H1 (cell line): Measurements from ENCODE around the gene PTBP1. TPM values are rescaled to one million over a fixed set of nuclear protein-coding genes. Genes with fewer than 3 reads are reported as not detected.
A peak's percentile ranks its signal among the peaks of the same experiment; 100 is the strongest.

ENCODE experiments used
- CTCF ChIA-PET: fragments of 300-600 bp; sonication (Branson Sonifier 250); formaldehyde crosslinking; loops from one replicate; lab custom pipeline; 2021; ENCODE audit not compliant: partially characterized antibody; lab: Charles Lee
- POLR2A ChIA-PET: fragments of 300-600 bp; sonication (Branson Sonifier 250); formaldehyde crosslinking; loops from one replicate; lab custom pipeline; 2021; ENCODE audit warnings: inconsistent platforms; ENCODE audit not compliant: partially characterized antibody; lab: Charles Lee
- DNase-seq, 2 experiments: peaks; one replicate each; pipeline versions ENCODE4 v3.0.0 to v3.0.0-alpha.2; 2010 to 2022; ENCODE audit warnings: low spot score in 2 of 2, low read depth in 1 of 2, mixed read lengths in 1 of 2
- FAIRE-seq: peaks from 2 replicates; lab custom pipeline; 2011; peaks lifted over from hg19 to GRCh38; lab: Jason Lieb, UNC
- H2AFZ ChIP-seq: 2 replicates; pipeline ENCODE4 v1.8.1; 2012; ENCODE audit warnings: low read length, inconsistent platforms
- H2AK5ac ChIP-seq: 2 replicates; pipeline ENCODE4 v1.6.1; 2013; ENCODE audit warnings: low read depth, low read length
- H2BK120ac ChIP-seq: replicated peaks from 2 replicates; pipeline ENCODE3; 2013; ENCODE audit warnings: low read depth, low read length, inconsistent platforms
- H2BK12ac ChIP-seq: 2 replicates; pipeline ENCODE4 v1.6.1; 2013; ENCODE audit warnings: low read depth, low read length
- H2BK15ac ChIP-seq: 2 replicates; pipeline ENCODE4 v1.6.1; 2013; ENCODE audit warnings: low read length
- H2BK20ac ChIP-seq: 2 replicates; pipeline ENCODE4 v1.6.1; 2013; ENCODE audit warnings: low read length
- H2BK5ac ChIP-seq: 2 replicates; pipeline ENCODE4 v1.6.1; 2013; ENCODE audit warnings: low read depth, low read length
- H3K14ac ChIP-seq: 2 replicates; pipeline ENCODE4 v1.6.1; 2013; ENCODE audit warnings: inconsistent platforms; ENCODE audit not compliant: insufficient read length
- H3K18ac ChIP-seq: 2 replicates; pipeline ENCODE4 v1.6.1; 2013; ENCODE audit warnings: low read length; ENCODE audit errors: extremely low read depth
- H3K23ac ChIP-seq: 2 replicates; pipeline ENCODE4 v1.6.1; 2013; ENCODE audit warnings: inconsistent platforms; ENCODE audit not compliant: insufficient read length
- H3K23me2 ChIP-seq: 2 replicates; pipeline ENCODE4 v1.6.1; 2013; ENCODE audit warnings: low read depth, low read length
- H3K27ac ChIP-seq: 2 replicates; pipeline ENCODE4 v1.6.1; 2011; ENCODE audit warnings: low read depth, low read length, inconsistent platforms
- H3K27me3 ChIP-seq, 4 experiments: replicated peaks in 1 of 4; 1 replicate in 1 of 4; 2 replicates in 3 of 4; pipeline versions ENCODE4 v1.6.1 to v1.8.1; 2011 to 2013; ENCODE audit warnings: low read length in 3 of 4, mild to moderate bottlenecking in 3 of 4, inconsistent platforms in 2 of 4, mixed read lengths in 2 of 4, moderate library complexity in 1 of 4; ENCODE audit not compliant: control insufficient read depth in 3 of 4, insufficient read depth in 3 of 4; ENCODE audit errors: extremely low read depth in 1 of 4
- H3K36me3 ChIP-seq, 4 experiments: 2 replicates each; pipeline versions ENCODE4 v1.6.1 to v1.8.1; 2011 to 2013; ENCODE audit warnings: mild to moderate bottlenecking in 4 of 4, low read length in 3 of 4, moderate library complexity in 2 of 4, control low read depth in 1 of 4, inconsistent platforms in 1 of 4; ENCODE audit not compliant: insufficient read depth in 4 of 4, control insufficient read depth in 2 of 4
- H3K4ac ChIP-seq: replicated peaks from 2 replicates; pipeline ENCODE3; 2013; ENCODE audit warnings: low read length, low read depth, mixed read lengths, inconsistent platforms; ENCODE audit not compliant: insufficient read length
- H3K4me1 ChIP-seq, 4 experiments: replicated peaks in 1 of 4; 1 replicate in 1 of 4; 2 replicates in 3 of 4; pipeline versions ENCODE4 v1.6.1 to v1.8.1; 2011 to 2013; ENCODE audit warnings: low read length in 3 of 4, inconsistent platforms in 2 of 4, mixed read lengths in 1 of 4; ENCODE audit not compliant: insufficient read depth in 4 of 4, control insufficient read depth in 3 of 4
- H3K4me2 ChIP-seq, 2 experiments: 2 replicates each; pipeline versions ENCODE4 v1.6.1 to v1.8.1; 2011 to 2013; ENCODE audit warnings: low read depth in 2 of 2, low read length in 2 of 2, control low read depth in 1 of 2, inconsistent platforms in 1 of 2, mild to moderate bottlenecking in 1 of 2; ENCODE audit not compliant: insufficient read depth in 1 of 2
- H3K4me3 ChIP-seq, 4 experiments: fragments of 200-600, 300-600 bp in 1 of 4; sonication (generic), shearing (Covaris generic), sonication (Bioruptor Twin) in 1 of 4; 2 replicates each; pipeline versions ENCODE4 v1.5.1 to v1.8.1; 2011 to 2016; ENCODE audit warnings: low read length in 4 of 4, low read depth in 3 of 4, control low read depth in 2 of 4, inconsistent platforms in 2 of 4, mild to moderate bottlenecking in 2 of 4, mixed read lengths in 1 of 4, moderate library complexity in 1 of 4; ENCODE audit not compliant: insufficient read depth in 2 of 4; ENCODE audit errors: extremely low read depth in 1 of 4
- H3K56ac ChIP-seq: replicated peaks from 2 replicates; pipeline ENCODE3; 2013; ENCODE audit warnings: low read depth, mild to moderate bottlenecking, mixed read lengths, low read length, inconsistent platforms; ENCODE audit not compliant: insufficient read length
- H3K79me1 ChIP-seq: 2 replicates; pipeline ENCODE4 v1.6.1; 2013; ENCODE audit warnings: low read depth, low read length, control low read depth
- H3K79me2 ChIP-seq, 2 experiments: 2 replicates each; pipeline versions ENCODE4 v1.6.1 to v1.8.1; 2012 to 2013; ENCODE audit warnings: low read length in 2 of 2, mild to moderate bottlenecking in 2 of 2, inconsistent platforms in 1 of 2; ENCODE audit not compliant: insufficient read depth in 2 of 2, control insufficient read depth in 1 of 2
- H3K9ac ChIP-seq, 4 experiments: replicated peaks in 1 of 4; 1 replicate in 1 of 4; 2 replicates in 3 of 4; pipeline versions ENCODE4 v1.6.1 to v1.8.1; 2011 to 2013; ENCODE audit warnings: low read depth in 3 of 4, low read length in 3 of 4, control low read depth in 2 of 4, mild to moderate bottlenecking in 2 of 4, moderate library complexity in 2 of 4, inconsistent platforms in 1 of 4; ENCODE audit errors: extremely low read depth in 1 of 4
- H3K9me3 ChIP-seq, 2 experiments: 2 replicates each; pipeline versions ENCODE4 v1.6.1 to v1.8.1; 2012 to 2013; ENCODE audit warnings: mild to moderate bottlenecking in 2 of 2, moderate library complexity in 2 of 2, control low read depth in 1 of 2, inconsistent platforms in 1 of 2, low read depth in 1 of 2, low read length in 1 of 2, mixed read lengths in 1 of 2; ENCODE audit not compliant: insufficient read depth in 2 of 2
- H4K20me1 ChIP-seq, 2 experiments: replicated peaks in 1 of 2; 2 replicates each; pipeline versions ENCODE3 to v1.8.1; 2011 to 2013; ENCODE audit warnings: inconsistent platforms in 2 of 2, low read length in 2 of 2, mild to moderate bottlenecking in 1 of 2; ENCODE audit not compliant: insufficient read depth in 2 of 2, control insufficient read depth in 1 of 2
- H4K5ac ChIP-seq: 2 replicates; pipeline ENCODE4 v1.6.1; 2013; ENCODE audit warnings: low read length, low read depth, mixed read lengths, inconsistent platforms; ENCODE audit not compliant: insufficient read length
- H4K8ac ChIP-seq: 2 replicates; pipeline ENCODE4 v1.8.0; 2013; ENCODE audit warnings: mild to moderate bottlenecking, moderate library complexity, low read length, inconsistent platforms; ENCODE audit not compliant: insufficient read depth; ENCODE audit errors: extremely low read depth
- H4K91ac ChIP-seq: replicated peaks from 2 replicates; pipeline ENCODE3; 2013; ENCODE audit warnings: low read length, mixed read lengths, inconsistent platforms; ENCODE audit not compliant: insufficient read length
- POLR2A ChIP-seq, 2 experiments: IDR thresholded peaks; 1 replicate in 1 of 2; 2 replicates in 1 of 2; pipeline ENCODE4 v1.6.1; 2011; ENCODE audit warnings: low read depth in 2 of 2, low read length in 2 of 2, mild to moderate bottlenecking in 2 of 2; ENCODE audit errors: control extremely low read depth in 1 of 2
- WGBS, 2 experiments: shearing (Covaris generic) in 1 of 2; methylation state at CpG; one replicate each; pipeline versions ENCODE4 v1.1.6 to v1.1.7; 2013 to 2015; ENCODE audit warnings: low lambda C conversion rate in 2 of 2, mixed read lengths in 2 of 2, inconsistent platforms in 1 of 2, low coverage in 1 of 2, missing lambda C conversion rate in 1 of 2; ENCODE audit not compliant: insufficient replicate concordance in 2 of 2, insufficient coverage in 1 of 2, insufficient read length in 1 of 2; ENCODE audit errors: extremely low coverage in 1 of 2, missing lambda C conversion rate in 1 of 2; 5-methylcytosine and 5-hydroxymethylcytosine counted together
- polyA plus RNA-seq, 7 experiments: library from polyadenylated mRNA; depleted of rRNA in 3 of 7; stranded (reverse) in 5 of 7; unstranded in 2 of 7; fragments of >200 nt in 5 of 7; fragments of 200-250 nt in 2 of 7; gene quantifications; 1 replicate in 5 of 7; 2 replicates in 1 of 7; 4 replicates in 1 of 7; pipeline versions ENCODE4 v1.2.1 to v1.2.3, GENCODE V29; 2011 to 2013; ENCODE audit warnings: missing spikeins in 2 of 7, mixed read lengths in 2 of 7
- total RNA-seq: library from RNA; stranded (reverse); fragmentation: NEBNext Ultra II Directional; extraction: Animal tissue kit (Norgen Biotek cat#: 25700); gene quantifications from 2 replicates; pipeline ENCODE4 v1.2.1, GENCODE V29; 2021
- TF ChIP-seq, protein P1 (sequence below): IDR thresholded peaks from 2 replicates; pipeline ENCODE4 v1.6.1; 2011; ENCODE audit warnings: low read depth, mild to moderate bottlenecking, low read length; ENCODE audit not compliant: insufficient read depth

Gene PTBP1
- total and polyA plus RNA-seq, 2 of the 8 experiments (the other 6 are each of a cell fraction or from before 2014, with no cell fraction given), result 528 to 888 TPM

DNA sequence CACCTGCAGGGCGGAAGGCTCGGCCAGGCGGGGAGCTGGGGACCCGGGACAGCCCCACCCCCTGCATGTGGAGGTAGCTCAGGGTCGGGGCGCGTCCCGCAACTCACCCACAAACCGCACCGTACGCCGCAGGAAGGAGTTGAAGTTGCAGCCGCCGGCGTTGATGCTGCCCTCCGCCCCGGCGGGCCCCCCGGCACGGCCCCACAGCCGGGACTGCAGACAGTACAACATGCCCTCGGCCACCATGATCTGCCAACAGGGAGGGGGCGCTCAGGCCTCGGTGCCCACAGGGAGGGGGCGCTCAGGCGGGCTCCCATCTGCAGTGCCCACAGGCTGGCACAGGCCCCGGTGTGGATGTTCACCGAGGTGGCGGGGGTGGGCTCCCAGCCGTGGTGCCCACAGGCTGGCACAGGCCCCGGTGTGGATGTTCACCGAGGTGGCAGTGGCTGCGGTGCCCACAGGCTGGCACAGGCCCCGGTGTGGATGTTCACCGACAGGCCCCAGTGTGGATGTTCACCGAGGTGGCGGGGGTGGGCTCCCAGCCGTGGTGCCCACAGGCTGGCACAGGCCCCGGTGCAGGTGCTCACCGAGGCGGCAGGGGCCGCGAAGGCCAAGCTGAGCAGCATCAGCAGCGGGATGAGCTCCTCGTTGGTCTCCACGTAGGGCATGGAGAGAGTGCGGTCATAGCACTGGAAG, 18.0 kb downstream of the PTBP1 start:
- no peak overlapping the region for H2BK15ac ChIP-seq
- WGBS, 2 experiments, result 97% methylated on average over 32 of the region's 47 CpGs; no CpG with 5 or more reads in 1 of the 2 experiments
- H3K27me3 ChIP-seq, result no peaks in the 10 kb centered on the region
- no peak overlapping the region for H2BK20ac ChIP-seq
- H3K23me2 ChIP-seq, result peaks cover 12% of the 10 kb centered on the region; the same call in 1 of the 2 replicates
- no peak overlapping the region for H4K91ac ChIP-seq
- H3K56ac ChIP-seq, result no peak overlapping the region
- no peak overlapping the region for H4K8ac ChIP-seq
- H3K4me2 ChIP-seq, result no peak overlapping the region
- H3K36me3 ChIP-seq, result peaks cover 12 to 50% (median 21%) of the 10 kb centered on the region in 4 experiments
- H3K9me3 ChIP-seq, result no peaks in the 10 kb centered on the region
- peaks cover 5% of the 10 kb centered on the region; the same call in 1 of the 2 replicates for H3K79me1 ChIP-seq
- peaks cover 0 to 7% of the 10 kb centered on the region in 2 experiments; a peak in 1 of 4 replicates for H3K79me2 ChIP-seq
- H2BK120ac ChIP-seq, result no peak overlapping the region
- no peak overlapping the region for H3K4ac ChIP-seq
- peak; percentile 51 to 68; a peak in 2 of 3 replicates for TF ChIP-seq POLR2A (IDR thresholded peaks at IDR 0.05; ENCODE audit: control extremely low read depth in 1 of 2, low read depth in 2 of 2, low read length in 2 of 2)
- TF ChIP-seq, protein P1, sequence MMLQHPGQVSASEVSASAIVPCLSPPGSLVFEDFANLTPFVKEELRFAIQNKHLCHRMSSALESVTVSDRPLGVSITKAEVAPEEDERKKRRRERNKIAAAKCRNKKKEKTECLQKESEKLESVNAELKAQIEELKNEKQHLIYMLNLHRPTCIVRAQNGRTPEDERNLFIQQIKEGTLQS, result no peak
- peaks cover 2 to 21% of the 10 kb centered on the region in 2 experiments for H4K20me1 ChIP-seq
- H3K4me3 ChIP-seq, result no peak overlapping the region
- no peak overlapping the region for H2BK5ac ChIP-seq
- H3K27ac ChIP-seq, result no peak overlapping the region
- H3K4me1 ChIP-seq, result no peaks in the 10 kb centered on the region
- no peak overlapping the region for H3K9ac ChIP-seq
- ChIA-PET CTCF (interaction anchor here (0.9 to 1.9 kb wide), 3 partner anchors 9 to 73 kb away, joined by 3 to 8 read pairs (median 4); no protein-coding TSS in a partner anchor), POLR2A (interaction anchor here (0.7 to 4.0 kb wide), 17 partner anchors 9 to 241 kb away, joined by 3 to 240 read pairs (median 4); partner anchors contain the start of gene PTBP1)
- H3K18ac ChIP-seq, result no peak overlapping the region
- no peak overlapping the region for H3K23ac ChIP-seq
- FAIRE-seq (no peak), DNase-seq (no peak)
- no peak overlapping the region for H2AK5ac ChIP-seq
- H3K14ac ChIP-seq, result no peak overlapping the region
- H4K5ac ChIP-seq, result no peak overlapping the region
- H2AFZ ChIP-seq, result no peak overlapping the region
- no peak overlapping the region for H2BK12ac ChIP-seq
